GM19035 (cell line): ENCODE measurements around the gene ARMC2.
"Not testable (repeated sequence)": the region's sequence is repeated elsewhere in the genome, so short reads cannot be mapped to it uniquely, and the experiment has no call there.

Experiments
- ATAC-seq: cut with Tn5 transposase; IDR thresholded peaks from one replicate; pipeline ENCODE4 v1.9.1; 2021; ENCODE audit not compliant: unreplicated experiment

ARMC2 gene, protein sequence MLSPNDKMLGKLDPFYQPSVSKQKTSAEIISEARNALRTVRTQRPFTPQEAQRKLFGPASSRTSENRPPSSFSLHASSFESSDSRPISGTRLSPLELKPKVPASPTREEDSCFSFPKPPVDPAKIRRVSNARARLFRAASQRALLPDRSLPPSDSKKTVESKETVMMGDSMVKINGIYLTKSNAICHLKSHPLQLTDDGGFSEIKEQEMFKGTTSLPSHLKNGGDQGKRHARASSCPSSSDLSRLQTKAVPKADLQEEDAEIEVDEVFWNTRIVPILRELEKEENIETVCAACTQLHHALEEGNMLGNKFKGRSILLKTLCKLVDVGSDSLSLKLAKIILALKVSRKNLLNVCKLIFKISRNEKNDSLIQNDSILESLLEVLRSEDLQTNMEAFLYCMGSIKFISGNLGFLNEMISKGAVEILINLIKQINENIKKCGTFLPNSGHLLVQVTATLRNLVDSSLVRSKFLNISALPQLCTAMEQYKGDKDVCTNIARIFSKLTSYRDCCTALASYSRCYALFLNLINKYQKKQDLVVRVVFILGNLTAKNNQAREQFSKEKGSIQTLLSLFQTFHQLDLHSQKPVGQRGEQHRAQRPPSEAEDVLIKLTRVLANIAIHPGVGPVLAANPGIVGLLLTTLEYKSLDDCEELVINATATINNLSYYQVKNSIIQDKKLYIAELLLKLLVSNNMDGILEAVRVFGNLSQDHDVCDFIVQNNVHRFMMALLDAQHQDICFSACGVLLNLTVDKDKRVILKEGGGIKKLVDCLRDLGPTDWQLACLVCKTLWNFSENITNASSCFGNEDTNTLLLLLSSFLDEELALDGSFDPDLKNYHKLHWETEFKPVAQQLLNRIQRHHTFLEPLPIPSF

DNA sequence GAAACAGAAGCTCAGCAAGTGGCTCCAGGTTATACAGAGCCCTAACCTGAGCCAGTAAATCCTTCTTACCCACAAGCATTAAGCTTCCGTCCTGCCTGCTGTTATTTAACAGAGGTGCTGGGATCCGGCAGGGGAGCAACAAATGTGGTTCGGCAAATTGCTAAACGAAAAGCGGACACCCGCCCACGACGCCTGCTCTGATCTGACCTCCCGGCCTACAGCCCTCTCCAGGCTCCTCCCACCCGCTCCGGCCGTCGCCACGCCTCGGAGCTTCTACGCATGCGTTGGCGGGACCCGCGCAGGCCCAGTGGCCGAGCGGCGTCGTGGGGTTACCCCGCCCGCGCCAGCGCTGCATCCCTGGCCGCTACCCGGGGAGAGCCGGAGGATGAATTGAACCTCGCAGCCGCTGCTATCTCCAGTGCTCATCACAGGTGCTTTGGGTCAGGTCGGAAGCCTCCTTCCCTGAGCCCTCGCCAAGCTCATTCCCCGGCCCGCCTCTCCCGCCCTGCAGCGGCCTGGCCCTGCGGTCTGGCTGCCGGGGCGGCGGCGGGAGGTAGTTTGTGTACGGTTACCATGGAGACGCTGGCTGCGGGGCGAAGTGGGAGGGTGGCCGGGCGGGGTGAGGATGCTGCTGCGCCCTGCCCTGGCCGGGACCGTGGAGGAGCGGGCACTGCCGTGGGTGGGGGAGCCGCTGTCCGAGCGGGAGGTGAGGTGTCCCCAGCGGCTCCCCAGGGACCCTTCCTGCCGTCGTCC is at the start of gene ARMC2:
TSS of gene ARMC2 (plus strand) at position 307 of the 753 bp plus-strand sequence. CDS start 5,846 bp downstream, outside the sequence.
- peak; percentile 96 for ATAC-seq

DNA sequence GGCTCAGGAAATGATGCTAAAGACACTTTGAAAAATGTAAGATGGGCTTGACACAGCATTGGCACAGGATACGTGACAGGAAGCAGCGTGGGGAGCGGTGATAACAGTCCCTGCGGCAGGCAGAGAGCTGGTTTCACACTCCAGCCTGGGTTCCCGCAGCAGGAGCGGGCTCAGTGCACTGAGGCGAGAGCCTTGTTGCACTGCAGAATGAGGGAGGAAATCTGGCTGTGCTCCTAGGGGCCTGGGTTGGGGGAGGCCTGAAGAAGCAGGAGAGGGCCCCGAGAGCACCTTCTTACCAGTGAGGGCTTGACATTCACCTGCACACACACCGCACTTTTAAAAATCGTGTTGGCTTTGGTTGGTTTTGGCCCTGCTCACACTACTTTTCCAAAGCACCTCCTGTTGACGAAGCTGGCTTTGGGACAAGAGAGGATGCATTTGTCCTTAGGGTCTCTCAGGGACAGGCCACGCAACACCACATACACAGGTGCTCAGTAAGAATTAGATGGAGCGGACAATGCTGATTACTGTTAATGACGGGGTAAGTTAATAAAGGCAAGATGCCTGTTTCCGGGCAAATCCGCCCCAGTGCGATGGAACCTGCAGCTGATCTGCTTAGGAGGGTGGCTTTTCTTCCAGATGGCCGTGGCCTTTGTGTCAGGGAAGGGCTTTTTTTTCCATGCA is 49.4 kb upstream of the ARMC2 start:
- no peak for ATAC-seq

DNA sequence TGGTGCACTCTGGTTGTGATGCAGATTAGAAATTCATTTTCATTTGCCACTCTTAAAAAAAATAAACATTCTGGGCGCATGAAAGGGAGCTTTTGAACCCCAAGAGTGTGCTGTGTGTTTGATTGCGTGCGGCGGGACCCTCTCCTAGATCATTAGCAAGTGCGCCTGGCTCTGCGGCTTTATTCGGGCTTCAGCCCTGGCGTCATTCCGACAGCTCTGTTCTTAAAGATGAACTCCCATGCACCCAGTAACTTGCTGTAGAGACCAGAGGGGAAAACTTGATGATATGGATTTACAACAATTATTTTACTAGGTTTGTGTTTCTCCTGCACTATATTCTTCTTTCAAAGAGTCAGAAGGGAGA is 48.9 kb upstream of the ARMC2 start:
- no peak for ATAC-seq

DNA sequence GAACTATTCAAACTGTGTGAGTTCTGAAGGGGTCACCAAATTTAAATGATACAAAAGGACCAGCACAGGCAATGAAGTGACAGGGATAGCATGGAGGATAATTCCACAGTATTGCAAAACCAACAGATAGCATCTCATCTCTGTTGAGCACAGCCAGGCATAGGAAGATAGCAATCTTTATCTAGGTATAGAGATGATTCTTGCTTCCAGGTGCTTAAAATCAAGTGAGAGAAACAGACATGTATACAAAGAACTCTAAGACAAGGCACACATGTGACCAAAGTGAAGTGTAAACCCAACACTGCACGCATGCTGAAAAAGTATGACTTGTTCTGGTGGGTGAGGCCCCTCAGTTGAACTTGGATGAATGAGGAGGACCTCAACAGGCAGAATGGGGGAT is 48.4 kb upstream of the ARMC2 start:
- no peak for ATAC-seq

DNA sequence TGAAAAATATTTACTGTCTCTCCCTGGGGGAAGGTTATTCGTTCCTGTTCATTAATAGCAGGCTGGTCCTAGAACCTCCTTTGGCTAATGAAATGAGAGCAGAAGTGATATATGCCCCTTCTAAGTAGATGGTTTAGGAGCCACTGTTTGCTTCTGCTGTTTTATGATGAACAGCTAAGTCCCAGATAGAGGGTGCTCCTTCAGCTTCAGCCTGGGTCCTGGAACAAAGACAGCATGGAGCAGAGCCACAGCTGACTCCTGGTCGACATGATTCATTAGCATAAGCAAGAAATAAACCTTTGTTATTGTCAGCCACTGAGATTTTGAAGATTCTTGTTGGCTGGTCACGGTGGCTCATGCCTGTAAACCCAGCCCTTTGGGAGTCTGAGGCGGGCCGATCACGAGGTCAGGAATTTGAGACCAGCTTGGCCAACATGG is 47.8 kb upstream of the ARMC2 start:
- no peak for ATAC-seq

DNA sequence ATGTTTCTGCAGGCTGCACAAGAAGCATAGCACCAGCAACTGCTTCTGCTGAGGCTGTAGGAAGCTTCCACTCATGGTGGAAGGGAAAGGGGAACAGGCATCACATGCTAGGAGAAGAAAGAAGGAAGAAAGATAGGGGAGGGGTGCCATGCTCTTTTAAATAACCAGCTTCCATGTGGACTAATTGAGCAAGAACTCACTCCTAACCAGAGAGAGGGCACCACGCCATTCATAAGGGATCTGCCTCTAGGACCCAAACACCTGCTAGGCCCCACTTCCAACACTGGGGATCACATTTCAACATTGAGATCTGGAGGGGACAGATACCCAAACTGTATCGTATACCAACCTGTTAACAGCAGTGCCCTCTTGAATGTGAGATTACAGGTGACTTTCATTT is 46.9 kb upstream of the ARMC2 start:
- ATAC-seq: no peak

DNA sequence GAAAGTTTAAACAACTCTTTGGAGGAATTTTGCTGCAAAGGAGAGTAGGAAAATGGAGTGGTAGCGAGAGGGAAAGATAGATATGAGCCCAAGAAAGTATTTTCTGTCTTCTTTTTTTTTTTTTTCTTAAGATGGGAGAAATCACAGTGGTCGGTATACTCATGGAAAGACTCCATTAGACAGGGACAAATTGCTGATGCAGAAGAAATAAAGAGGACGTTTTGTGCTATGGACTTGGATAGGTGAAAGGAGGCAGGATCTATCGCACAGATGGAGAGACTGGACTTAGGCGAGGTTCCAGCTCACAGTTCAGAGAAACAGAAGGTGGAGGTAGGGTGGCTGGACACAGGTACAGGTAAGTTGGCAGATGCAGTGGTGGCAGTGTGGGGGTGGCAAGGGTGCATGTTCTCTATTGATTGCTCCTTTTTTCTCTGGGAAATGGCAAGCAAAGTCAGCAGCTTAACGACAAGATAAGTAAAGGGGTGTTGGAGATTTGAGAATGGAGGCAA is 44.2 kb upstream of the ARMC2 start:
- no peak for ATAC-seq

DNA sequence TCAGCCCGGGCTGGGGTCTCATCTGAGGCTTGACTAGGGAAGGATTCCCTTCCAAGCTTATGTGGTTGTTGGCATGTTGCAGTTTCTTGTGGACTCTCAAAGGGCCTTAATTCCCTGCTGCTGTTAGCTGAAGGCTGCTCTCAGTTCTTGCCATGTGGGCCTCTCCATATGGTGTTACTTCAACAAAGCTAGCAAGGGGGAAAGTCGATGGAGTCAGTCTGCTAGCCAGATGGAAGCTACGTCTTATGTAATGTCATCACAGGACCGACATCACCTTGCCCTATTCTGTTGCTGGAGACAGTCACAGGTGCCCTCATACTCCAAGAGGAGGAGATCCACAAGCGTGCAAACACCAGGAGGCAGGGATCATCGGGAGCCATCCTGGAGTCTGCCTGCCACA is 43.3 kb upstream of the ARMC2 start:
- no peak for ATAC-seq

DNA sequence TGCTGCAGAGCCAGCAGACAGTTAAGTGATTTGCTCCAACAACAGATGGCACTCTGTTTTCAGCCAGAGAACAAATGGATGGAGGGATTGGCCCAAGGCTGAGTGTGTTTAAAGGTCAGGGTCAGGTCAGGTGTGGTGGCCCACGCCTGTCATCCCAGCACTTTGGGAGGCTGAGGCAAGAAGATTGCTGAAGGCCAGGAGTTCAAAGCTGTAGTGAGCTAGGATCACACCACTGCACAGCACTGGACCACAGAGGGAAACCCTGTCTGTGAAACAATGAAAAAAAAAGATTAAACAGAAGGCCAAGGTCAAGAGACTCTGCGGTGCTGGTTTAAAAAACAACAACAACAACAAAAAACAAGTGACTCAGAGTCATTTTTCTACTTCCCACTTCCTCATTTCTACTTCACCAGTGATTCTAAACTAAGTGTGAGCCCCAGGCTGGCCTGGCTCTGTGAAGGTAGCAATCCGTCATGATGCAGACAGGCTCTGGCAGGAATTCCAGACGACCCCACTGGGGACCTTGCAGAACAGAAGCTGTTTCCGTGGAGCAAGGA is 42.5 kb upstream of the ARMC2 start:
- peak; percentile 86 for ATAC-seq

DNA sequence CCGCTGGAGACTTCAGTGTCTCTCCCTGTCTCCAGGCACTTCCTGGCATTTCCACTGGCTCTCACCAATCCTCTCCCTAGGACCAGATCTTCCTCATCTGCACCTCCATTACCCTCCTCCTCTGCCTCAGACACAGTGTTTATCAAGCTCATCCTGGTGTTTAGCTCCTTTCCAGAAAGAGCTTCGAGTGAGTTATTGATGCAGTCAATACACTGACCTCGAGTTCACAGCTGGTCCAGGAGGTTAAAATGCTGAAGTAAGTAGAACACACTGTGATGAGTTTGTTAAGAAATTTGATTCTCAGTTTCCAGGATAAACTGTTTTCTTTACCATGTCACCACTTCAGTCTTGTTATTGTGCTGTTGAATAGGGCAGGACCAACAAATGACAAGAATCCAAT is 42.1 kb upstream of the ARMC2 start:
- ATAC-seq: peak; percentile 27

DNA sequence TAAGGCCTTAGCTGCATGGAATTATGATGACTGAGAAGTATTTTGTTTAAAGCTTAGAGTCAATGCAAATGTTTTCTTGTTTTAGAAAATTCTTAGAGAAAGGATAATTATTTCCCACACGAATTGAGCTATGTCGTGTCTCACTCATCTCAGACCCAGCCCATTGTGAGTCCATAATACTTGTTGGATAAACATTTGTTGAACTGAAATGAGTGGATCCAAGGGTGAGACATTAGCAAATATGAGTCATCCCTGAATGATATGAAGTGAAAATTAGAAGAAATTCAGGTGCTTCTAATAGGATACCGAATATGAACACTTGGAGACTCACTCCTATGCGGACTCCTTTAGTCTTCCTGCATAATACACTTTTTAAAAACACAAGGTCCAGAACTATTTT is 41.6 kb upstream of the ARMC2 start:
- no peak for ATAC-seq

DNA sequence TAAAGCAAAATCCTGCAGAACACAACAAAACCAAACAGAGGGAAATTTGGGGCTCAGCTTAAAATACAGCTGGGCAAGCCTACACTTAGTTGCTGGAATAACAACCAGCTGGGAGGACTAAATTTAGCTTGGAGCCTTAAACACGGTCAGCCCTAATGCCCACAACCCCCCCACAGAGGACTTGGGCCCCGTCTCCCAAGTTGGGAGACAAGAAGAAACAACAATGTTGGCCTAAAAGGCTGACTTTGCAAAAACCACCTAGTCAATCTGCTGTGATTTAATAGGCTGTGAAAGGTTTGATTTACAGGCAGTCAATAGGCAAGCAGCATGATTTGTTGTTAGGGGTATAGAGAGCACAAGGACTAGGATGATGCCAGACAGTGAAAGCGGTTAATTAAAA is 40.3 kb upstream of the ARMC2 start:
- ATAC-seq: no peak

DNA sequence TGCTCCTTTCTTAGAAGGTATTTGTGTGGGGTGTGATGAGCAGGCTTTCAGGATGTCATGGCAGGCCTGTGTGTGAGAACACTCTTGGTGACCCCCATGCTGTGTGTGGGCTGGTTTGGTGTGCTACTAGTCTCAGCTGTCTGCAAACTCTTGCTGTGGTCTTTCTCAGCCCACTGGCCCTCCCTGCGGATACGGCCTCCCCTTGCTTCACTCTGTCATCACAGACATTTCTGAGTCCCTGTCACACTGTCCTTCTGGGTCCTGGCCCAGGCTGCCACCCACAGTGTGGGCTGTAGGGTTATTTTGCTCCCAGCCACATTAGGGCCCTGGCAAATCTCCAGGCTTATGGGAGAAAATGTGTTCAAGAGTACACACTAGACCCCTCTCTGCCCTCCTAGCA is 39.0 kb upstream of the ARMC2 start:
- no peak for ATAC-seq

DNA sequence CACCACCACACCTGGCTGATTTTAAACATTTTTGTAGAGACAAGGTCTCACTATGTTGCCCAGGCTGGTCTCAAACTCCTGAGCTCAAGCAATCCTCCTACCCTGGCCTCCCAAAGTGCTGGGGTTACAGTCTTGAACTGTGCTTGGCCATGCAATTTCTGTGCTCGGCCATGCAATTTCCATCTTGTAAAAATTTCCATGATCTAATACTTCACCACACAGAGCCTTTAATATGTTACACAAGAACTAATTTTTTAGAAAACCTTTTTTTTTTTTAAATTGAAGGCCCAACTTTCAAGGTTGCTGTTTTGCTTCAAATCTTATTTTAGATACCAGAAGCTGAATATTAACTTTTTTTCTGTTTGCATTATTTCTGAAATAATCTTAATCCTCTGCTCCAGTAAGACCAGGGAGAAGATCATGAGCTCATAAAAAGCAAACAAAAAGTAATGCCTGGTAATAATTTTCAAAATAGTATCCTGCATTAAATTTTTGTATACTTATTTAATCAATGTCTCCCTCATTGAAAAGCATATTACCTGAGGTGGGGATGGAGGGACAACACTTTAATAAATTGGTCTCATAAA is 38.1 kb upstream of the ARMC2 start:
- no peak for ATAC-seq

DNA sequence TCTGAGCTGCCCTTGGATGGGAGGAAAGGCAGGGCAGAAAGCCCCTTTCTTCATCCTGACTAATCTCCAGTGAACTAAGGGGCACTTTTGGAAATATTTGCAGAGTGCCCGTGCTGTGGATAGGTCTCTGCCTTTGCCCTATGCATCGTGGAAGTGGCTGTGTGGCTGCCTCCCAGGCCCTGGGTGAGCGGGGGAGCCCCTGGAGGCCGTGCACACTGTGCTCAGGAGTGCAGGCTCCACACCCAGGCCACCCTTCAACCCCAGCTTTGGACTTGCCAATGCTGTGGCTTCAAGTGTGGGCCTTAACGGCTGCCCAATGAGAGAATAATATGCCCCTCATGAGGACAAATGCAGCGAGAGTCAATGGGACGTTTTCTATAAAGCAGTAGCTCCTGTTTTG is 36.7 kb upstream of the ARMC2 start:
- no peak for ATAC-seq

DNA sequence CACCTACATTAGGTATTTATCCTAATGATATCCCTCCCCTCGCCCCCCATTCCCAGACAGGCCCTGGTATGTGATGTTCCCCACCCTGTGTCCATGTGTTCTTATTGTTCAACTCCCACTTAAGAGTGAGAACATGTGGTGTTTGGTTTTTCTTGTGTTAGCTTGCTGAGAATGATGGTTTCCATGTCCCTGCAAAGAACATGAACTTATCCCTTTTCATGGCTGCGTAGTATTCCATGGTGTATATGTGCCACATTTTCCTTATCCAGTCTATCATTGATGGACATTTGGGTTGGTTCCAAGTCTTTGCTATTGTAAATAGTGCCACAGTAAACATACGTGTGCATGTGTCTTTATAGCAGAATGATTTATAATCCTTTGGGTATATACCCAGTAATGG is 35.0 kb upstream of the ARMC2 start:
- ATAC-seq: not testable (repeated sequence)

DNA sequence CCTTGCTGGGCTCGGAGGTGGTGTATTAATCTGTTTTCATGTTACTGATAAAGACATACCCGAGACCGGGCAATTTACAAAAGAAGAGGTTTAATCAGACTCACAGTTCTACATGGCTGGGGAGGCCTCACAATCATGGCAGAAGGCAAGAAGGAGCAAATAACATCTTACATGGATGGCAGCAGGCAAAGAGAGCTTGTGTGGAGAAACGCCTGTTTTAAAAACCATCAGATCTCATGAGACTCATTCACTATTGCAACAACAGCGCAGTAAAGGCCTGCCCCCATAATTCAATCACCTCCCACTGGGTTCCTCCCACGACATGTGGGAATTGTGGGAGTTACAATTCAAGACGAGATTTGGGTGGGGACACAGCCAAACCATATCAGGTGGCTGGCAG is 30.9 kb upstream of the ARMC2 start:
- ATAC-seq: not testable (repeated sequence)

DNA sequence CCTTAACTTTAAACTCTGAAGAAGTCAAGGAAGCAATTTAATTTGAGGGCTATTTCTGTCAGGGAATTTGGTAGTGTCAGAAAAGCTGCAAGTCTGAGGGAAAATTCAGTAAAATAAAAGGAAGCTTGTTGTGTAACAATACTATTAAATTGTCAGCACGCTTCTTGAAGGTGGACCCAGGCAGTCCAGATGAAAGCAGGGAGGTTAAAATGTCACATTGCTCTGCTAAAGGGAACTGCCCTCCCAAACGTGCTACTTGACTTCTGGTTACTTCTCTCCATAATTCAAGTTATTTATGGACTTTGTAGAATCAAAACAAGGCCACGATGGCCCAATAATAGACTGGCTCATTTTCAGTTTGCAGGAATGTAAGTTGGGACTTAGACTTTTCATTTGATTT is 28.2 kb upstream of the ARMC2 start:
- ATAC-seq: no peak

DNA sequence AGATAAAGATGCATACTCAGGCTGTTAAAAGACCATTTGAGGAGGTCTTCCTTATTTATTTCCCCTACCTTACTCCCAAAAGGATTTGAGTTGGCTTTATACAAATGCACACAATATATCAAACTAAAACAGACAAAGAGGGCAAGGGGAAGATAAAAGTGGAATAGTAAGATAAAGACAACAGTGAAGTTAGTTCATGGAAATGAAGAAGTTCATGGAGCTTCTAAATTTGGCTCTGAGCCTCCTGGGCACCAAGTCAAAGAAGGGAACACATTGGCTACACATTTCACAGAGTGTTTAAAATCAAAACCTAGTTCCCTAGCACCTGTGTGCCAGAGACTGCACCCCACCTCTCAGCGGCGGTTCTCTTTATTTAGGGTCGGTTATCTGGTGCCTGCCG is 25.8 kb upstream of the ARMC2 start:
- no peak for ATAC-seq

DNA sequence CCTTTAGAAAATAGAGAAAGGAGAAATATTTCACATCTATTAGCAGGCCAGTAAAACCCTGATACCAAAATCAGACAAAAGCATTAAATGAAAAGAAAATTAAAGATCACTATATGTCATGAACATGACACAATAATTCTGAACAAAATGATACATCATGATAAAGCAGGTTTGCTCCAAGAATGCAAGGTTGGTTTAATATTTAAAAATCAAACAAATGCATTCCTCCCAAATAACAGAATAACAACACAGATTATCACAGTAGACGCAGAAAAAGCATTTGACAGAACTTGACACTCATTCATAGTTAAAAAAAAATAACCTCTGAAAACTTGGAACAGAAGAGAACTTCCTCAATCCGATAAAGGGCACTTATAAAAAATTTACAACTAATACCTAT is 22.9 kb upstream of the ARMC2 start:
- ATAC-seq: no peak
